Measurements from ENCODE around the gene DGKI.
"Not testable (repeated sequence)": the region's sequence is repeated elsewhere in the genome, so short reads cannot be mapped to it uniquely, and the experiment has no call there.

Gene DGKI

DNA sequence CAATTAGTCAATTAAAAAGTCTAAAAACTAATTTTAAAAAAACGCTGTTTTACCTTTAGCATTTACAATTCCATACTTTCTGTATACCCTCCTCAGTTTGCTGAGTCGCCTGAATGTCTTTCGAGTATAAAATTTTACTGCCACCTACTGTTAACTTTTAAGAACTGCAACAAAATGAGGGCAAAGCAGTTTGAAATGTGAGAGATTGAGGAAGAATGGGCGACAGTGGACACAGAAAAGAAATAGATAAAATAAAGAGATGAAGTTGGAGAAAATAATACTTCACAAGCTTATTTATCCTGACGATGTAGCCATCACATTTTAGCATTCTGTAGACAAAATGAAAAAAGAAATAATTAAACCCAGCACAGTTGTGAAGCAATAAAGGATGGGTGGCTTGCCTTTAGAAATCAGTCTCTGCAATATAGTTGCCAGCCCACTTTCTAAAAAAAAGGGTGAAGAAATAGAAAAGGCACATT, 392.5 kb downstream of the DGKI start:
- no peak for DNase-seq

DNA sequence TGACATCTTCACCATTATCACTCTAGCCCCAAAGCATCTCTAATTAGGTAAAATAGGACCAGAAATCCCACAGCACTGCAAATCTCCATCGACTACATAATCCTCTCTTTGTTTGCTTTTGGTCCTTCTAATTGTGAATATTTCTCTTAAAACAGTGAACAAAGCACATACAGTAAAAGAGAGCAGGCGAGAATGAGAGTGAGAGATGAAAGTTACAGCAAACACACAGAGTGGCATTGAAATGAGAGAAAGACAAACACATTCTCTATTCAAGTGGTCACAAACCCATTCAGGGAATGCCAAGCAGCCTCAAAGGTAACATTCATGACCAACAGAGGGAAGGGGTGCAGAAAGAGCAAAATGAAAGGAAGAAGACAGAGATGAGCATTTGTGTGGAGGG, 393.4 kb downstream of the DGKI start:
- no peak for DNase-seq

DNA sequence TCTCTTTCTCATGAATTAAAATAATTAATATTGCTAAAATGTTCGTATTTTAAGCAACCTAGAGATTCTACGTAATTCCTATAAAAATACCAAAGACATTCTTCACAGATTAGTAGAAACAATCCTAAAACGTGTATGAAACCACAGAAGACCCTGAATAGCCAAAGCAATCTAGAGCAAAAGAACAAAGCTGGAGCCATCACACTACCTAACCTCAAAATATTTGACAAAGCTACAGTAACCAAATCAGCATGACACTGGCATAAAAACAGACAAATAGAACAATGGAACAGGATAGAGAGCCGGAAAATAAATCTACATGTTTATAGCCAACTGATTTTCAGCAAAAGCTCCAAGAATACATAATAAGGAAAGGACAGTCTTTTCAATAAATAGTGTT, 397.8 kb downstream of the DGKI start:
- no peak for DNase-seq

DNA sequence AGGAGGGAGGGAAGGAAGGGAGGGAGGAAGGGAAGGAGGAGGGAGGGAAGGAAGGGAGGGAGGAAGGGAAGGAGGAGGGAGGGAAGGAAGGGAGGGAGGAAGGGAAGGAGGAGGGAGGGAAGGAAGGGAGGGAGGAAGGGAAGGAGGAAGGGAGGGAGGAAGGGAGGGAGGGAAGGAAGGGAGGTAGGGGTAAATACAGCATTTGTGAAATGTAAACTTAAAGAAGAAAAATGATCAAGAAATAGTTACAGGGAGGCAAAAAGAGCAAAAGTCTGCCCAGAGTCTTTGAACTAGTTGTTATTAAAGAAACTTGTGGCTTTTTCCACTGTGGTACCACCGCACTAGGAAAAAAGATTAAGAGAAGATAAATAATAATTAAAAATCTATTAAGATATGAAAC, 398.2 kb downstream of the DGKI start:
- not testable (repeated sequence) for DNase-seq

DNA sequence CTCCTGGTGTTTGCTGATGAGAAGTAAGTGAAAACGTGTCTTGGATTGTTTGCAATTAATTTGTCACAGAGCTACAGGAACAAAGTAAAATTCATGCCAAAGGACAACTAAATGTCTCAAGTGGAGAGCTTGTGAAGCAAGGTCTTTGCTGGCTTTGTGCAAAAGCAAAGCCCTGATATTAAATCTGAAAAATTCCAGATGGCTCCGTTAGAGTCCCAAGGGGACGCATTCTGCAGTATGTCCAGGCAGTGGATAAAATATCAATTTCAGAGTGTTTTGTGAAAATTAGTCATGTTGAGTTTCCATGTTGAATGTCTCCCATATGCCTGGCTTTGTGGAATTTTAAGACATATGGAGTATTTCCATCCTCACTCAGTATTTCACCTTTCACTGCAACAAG, 400.7 kb downstream of the DGKI start:
- DNase-seq = no peak

DNA sequence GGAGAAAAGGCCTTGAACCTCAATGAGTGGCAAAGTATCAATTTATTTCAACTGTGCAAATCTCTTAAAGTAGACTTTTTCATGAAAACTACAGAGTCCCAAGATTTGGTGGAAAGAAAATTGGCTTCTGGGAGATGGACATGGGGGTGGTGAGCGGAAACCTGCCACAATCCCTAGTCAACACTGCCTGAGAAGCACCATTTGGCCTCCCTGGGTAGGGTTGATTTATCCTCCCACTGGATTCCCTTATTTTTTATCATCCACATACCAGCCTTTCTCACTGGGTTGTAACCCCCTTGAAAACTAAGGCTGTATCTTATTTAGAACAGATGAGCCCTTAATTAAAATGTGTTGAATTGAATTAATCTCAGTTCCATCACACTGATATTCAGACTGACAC, 401.5 kb downstream of the DGKI start:
- DNase-seq = no peak

DNA sequence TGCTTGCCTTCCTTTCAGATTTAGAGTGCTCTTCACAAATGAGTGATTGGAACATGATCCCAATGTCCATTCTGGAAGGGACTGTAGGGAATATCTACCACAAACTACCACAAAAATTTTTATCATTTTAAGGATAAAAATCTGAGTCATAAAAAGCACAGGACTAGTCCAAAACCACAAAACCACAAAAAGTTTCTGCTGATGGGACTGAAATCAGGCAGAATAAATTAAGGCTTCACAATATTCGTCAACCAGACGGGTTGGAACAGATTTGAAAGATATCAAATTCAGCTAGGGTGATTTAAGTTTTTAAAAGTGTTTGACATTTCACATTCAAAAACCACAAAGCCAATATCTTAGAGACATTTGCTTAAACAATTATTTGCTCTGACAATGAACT, 403.2 kb downstream of the DGKI start:
- DNase-seq = no peak

DNA sequence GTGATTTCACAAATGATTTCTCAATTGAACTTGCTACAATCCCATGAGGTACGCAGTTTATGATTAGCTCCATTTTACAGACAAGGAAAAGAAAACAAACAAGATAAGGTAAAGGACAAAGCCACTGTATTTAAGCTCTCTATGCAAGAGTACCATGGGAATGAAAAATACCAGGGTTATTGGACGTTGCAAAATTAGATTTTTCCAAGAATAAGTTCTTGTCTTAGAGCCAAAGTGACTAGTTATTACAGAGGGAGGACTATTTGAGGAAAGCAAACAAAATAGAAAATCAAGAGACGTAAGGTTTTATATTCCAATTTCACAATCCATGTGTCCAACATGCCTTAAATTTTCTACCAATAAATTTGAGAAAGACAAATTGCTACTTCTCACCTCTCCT, 405.3 kb downstream of the DGKI start:
- DNase-seq = no peak

DNA sequence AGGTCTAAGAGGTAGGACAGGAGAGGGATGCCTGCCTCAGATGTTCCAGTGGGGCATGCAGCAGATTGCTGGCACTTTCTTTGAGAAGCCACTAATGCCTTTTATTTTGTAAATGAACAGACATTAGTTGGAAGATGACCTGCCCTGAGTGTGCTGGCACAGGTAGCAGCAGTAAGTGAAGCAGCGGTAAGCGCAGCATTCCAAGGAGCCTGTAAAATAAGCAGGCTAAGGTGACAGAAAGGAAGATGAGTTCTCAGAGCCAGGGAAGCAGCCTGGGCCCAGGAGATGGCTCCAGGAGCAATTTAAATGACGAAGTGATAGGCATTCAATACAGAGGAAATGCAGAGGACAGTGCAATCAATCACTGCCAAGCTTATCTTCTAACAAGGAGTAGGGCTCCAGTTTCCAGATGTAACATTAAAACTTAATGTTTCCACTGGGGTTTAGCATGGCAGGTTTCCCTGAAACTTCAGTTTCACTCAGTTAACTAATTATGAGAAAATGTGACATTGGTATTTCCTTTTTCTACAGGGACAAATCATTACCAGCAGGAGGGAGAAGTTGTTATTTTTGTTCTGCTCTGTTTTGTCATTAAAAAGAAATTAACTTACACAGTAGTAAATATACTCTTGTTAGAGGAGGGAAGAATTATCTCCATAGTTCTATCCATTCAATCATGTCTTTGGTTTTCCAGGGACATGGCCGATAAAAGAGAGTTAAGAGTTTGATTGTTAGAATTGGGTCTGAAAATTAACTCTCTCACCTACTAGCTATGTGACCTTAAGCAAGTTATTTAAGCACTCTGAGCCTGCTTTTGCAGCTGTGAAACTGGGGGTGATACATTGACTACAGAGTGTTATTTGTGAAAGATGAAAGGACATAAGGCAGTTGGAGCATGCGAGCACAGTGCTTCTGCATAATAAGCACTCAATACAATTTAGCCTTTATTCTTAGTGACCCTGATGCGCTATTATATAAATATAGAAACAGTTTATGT, 406.6 kb downstream of the DGKI start:
- no peak for DNase-seq

DNA sequence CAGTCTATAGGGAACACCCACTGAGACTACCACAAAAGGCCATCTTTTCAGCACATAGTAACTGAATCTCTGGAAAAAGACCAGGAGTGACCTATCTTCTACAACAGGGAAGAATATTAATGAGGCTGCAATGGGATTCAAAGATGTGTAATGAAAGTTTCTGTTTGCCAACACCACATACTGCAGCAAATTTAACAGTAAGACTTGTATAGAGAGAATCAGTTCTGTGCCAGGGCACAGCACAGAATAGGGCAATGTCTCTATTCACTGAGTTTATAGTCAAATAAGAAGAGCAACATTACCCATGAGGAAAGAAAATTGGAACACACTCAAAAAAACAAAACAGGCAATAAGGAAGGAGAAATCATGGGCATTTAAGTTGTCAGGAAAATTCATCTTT, 411.8 kb downstream of the DGKI start:
- no peak for DNase-seq

DNA sequence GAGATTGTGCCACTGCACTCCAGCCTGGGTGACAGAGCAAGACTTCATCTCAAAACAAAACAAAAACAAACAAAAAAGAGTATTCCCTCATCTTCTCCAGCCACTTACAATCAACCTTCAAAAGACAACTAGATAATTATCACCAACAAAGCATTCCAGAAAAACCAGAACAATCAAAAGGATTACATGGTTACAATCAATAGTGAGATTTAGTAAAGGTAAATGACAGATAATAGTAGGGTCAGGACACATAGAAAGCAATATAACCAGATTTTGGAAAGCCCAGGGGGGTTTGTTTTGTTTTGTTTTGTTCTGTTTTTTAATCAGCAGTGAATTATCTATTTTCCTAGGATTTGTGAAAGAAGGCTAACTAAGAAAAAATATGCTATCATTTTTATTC, 412.2 kb downstream of the DGKI start:
- no peak for DNase-seq

DNA sequence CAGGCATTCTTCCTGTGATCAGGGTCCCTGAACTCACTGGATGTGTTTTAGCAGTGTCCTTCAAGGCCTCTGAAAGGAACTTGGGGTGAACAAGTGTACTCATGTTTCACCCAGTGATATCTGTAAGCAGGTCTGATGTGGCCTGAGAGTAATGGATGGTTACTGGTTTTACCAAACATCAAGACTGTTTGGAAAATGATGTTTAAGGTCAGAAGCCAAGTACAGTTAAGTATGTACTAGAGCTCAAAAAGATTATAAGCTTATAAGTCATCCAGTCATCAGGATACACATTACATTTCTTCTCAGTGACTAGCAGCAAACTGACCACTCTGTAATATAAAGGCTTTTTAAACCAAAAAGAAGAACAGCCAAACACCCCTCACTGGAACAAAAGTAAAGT, 423.5 kb downstream of the DGKI start:
- DNase-seq = no peak

DNA sequence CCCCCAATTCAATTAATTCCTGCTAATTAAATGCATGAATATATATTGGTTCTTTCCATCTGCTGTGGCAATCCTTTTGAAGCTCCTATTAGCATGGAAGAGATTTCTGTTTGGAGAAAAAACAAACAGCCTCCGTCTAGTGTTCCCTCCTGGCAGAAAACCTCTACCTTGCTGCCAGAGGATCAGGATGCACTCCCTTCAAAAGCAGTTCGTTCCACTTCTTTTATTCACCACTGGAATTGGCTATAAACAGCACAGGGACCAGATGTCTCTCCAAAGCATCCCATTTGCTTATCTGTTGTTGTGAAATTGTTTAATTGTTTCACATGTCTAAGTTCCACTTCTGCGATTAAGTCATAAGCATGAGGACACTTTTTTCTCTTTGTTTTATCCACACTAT, 425.4 kb downstream of the DGKI start:
- DNase-seq = no peak

DNA sequence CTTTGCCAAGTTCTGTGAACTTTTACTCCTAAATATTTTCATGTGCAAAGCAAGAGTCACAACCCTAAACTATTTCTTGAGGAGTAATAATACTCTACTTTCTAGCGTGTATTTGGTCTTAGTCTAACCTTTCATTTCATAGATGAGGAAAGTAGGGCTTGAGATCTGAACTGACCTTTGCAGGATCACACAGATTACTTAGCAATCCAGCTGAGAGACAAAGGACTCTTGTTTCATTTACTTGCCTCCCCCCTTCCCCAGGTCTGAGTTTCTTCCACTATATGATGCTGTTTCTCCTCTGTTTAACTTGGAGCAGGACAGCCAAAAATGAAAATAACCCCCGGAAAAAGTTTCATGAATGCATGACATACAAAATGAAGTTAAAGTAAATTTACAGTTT, 427.9 kb downstream of the DGKI start:
- DNase-seq = no peak

DNA sequence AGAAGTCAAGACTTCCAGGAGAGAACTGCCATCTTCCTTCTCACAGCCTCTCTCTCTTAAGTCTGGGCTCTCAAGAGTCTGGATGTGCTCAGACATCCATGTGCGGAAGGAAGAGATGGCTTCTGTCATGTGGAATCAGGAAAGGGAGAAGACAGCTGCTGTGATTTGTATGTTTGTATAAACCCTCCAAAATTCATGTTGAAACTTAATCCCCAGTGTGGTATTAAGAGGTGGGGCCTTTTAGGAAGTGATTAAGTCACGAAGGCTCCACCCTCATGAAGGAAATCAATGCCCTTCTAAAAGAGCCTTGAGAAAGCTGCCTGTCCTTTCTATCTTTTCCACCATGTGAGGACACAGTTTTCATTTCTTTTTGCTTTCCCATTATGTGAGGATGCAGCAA, 429.3 kb downstream of the DGKI start:
- no peak for DNase-seq

DNA sequence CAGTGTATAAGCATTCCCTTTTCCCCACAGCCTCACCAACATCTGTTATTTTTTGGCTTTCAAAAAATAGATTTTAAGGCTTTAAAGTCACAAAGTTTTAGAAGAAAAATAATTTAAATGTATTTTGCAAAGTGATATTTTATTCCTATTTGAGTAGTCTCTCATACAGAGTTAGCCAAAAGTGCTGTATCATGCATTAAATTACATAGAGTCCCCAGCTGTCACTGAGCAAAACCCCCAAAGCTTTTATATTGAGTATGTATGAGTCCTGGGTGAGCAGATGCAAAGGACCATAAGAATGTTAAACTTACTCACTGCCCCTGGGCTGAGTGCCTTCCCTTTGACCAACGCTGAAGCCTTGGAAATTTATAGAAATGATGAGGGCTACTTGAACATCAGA, 432.9 kb downstream of the DGKI start:
- no peak for DNase-seq

DNA sequence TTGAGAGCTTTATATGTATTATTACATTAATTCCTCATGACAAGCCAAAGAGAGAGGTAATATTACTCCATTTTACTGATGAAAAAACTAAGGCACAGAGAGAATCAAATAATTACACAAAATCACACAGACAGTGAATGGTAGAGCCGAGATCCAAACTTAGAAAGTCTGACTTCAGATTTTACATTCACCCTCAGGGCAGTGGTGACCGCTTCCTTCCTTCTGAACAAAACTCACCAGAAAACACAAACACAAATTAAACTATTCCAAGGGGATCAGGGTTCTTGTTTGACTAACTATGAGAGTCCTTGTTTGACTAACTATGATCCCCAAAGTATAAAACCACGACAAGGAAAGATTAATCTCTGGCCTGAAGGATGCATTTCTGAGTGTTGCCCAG, 435.3 kb downstream of the DGKI start:
- DNase-seq = no peak

DNA sequence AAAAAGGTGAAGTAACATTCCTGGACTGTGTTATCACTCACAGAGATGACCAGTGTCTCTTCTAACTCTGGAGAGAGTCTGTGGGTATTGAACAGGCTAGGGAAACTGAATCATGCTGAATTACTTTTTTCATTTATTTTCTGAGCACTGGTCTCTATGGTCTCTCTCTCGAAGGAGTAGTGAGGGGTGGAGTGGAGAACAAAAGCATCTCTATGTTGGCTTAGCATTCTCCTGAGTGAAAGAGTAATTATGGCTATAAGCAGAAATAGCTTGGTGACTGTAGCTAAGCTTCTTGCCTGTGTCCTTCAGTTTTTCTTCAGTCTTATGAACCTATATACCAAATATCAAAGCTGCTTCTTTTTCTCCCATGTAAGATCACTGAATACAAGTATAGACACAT, 438.6 kb downstream of the DGKI start:
- DNase-seq = no peak

DNA sequence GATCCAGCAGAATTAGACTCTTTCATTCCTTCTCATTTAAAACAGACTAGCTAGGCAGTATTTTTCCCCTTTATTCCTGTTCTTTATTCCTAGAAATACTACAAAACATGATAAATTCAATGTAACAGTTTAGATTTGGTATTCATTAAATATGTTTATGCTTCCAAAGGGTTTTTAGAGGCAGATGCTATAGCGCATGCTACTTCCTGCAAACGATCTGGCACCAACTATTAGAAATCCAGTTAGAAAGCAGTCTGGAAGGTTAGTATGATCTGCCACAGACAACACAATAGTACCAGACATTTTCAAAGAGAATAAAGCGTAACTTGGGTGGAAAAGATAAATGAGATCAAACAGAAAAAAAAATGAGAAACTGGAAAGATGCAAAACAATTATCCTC, 439.7 kb downstream of the DGKI start:
- no peak for DNase-seq

DNA sequence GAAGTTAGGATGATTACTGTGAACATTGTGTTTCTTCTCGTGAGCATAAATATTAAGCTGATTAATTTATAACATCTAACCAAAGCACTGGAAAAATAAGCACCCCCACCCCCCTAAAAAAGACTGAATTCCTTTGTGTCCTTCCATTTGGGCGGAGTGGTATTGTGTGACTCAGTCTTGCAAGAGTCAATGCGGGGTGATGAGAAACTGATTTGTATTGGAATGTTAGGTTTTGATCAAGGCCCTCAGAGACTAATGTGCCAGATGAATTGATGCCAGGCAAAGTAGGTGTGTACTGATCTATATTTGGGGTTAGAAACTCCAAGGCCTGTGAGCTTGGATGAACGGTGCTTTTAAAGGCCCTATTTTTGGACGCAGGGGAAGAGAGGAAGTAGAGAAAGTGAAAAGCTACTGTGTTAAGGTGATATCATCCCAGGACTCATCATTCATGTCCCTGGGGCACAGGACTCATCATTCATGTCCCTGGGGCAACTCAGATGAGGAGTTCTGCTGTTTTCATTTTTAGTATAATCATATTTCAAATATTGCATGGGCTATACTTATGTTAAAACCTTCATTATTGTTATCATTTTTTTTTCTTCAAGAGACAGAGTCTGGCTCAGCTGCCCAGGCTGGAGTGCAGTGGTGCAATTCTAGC, 442.0 kb downstream of the DGKI start:
- no peak for DNase-seq

DNA sequence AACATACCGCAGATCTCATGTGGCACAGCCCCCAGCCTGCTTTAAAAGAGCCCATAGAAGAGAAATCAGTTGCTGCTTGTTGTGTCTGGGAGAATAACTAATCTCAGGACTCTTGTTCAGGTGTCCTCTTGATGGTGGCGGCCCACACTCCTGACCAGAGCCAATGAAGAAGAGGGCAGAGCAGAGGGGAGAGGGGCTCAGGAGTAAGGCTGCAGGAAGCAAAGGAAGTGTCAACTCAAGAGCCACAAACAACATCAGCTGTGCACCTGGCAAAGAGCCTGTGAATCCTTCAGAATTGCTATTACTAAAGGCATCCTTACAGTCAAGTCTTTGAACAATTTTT, 443.4 kb downstream of the DGKI start:
- DNase-seq = no peak

DNA sequence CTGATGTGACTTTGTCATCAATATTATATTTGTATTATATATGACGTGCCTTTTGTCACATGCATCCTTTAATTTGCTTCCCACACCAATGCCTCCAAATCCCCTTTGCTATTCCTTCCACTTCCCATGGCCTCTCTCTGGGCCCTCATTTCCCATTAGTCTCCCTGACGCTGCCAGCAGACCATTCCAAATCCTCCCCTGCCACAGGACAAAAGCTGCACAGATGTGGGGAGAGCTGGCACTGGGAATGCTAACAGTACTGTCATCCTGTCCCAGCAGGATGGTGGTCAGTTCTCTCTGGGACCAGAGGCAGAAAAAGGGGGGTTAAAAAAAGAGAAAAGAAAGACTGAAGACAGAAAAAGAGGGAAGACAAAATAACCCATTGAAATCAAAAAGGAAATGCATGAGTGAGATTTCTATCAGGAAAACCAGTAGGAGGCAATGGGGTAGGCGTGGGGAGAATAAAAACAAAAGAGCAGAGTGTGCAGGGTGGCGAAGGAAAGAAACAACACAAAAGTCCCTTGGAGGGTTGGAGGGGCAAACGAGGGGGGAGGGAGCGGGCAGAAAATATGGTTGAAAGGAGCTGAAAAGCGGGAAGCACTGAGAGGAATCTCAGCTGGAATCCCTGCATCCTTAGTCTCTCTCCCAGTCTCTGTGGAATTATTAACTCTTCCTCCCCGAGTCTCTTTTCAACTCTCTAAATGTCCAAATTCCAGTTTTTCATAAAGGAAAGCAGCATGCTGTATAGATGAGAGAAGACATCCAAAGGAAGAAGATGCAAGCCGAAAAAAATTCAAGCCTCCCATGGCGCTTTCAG, 444.0 kb downstream of the DGKI start:
- no peak for DNase-seq
